GM12801 (cell line): ENCODE results near the gene USP17L18.
"Not testable (repeated sequence)": the region's sequence is repeated elsewhere in the genome, so short reads cannot be mapped to it uniquely, and the experiment has no call there.

Experiments used
- TF ChIP-seq, protein P1 (sequence below): IDR thresholded peaks from one replicate; pipeline ENCODE4 v1.5.1; 2011; ENCODE audit warnings: control low read depth; ENCODE audit not compliant: insufficient read length; ENCODE audit errors: extremely low read depth

USP17L18 gene

DNA sequence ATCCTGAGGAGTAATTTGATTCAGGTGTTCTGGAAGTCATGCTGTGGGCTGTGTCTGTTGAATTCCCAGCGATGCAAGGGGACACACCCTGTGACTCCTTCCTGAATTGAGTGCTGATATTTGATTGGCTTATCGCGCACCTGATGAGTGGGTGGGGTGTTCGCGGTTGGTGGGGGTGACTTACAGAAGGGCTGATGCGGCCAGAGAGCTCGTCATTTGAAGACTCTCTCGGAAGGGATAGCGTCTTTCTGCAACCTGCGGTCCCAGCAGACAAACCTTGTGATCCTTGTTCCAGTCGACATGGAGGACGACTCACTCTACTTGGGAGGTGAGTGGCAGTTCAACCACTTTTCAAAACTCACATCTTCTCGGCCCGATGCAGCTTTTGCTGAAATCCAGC, 4.9 kb upstream of the USP17L18 start, which contains the start of gene USP17L17:
Gene USP17L17 (plus strand): TSS at position 301 of the 400 bp plus-strand sequence. CDS start 0 bp downstream, at position 301.
- TF ChIP-seq, protein P1, sequence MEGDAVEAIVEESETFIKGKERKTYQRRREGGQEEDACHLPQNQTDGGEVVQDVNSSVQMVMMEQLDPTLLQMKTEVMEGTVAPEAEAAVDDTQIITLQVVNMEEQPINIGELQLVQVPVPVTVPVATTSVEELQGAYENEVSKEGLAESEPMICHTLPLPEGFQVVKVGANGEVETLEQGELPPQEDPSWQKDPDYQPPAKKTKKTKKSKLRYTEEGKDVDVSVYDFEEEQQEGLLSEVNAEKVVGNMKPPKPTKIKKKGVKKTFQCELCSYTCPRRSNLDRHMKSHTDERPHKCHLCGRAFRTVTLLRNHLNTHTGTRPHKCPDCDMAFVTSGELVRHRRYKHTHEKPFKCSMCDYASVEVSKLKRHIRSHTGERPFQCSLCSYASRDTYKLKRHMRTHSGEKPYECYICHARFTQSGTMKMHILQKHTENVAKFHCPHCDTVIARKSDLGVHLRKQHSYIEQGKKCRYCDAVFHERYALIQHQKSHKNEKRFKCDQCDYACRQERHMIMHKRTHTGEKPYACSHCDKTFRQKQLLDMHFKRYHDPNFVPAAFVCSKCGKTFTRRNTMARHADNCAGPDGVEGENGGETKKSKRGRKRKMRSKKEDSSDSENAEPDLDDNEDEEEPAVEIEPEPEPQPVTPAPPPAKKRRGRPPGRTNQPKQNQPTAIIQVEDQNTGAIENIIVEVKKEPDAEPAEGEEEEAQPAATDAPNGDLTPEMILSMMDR = not testable (repeated sequence)

DNA sequence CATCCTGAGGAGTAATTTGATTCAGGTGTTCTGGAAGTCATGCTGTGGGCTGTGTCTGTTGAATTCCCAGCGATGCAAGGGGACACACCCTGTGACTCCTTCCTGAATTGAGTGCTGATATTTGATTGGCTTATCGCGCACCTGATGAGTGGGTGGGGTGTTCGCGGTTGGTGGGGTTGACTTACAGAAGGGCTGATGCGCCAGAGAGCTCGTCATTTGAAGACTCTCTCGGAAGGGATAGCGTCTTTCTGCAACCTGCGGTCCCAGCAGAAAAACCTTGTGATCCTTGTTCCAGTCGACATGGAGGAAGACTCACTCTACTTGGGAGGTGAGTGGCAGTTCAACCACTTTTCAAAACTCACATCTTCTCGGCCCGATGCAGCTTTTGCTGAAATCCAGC, 4.6 kb downstream of the USP17L18 start, which contains the start of gene USP17L19:
Gene USP17L19 (plus strand): TSS at position 301 of the 400 bp plus-strand sequence. CDS start 0 bp downstream, at position 301.
- TF ChIP-seq, protein P1 = not testable (repeated sequence)

DNA sequence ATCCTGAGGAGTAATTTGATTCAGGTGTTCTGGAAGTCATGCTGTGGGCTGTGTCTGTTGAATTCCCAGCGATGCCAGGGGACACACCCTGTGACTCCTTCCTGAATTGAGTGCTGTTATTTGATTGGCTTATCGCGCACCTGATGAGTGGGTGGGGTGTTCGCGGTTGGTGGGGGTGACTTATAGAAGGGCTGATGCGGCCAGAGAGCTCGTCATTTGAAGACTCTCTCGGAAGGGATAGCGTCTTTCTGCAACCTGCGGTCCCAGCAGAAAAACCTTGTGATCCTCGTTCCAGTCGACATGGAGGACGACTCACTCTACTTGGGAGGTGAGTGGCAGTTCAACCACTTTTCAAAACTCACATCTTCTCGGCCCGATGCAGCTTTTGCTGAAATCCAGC, 9.4 kb downstream of the USP17L18 start, which contains the start of gene USP17L20:
Gene USP17L20 (plus strand): TSS at position 301 of the 400 bp plus-strand sequence. CDS start 0 bp downstream, at position 301.
- TF ChIP-seq, protein P1 = not testable (repeated sequence)

DNA sequence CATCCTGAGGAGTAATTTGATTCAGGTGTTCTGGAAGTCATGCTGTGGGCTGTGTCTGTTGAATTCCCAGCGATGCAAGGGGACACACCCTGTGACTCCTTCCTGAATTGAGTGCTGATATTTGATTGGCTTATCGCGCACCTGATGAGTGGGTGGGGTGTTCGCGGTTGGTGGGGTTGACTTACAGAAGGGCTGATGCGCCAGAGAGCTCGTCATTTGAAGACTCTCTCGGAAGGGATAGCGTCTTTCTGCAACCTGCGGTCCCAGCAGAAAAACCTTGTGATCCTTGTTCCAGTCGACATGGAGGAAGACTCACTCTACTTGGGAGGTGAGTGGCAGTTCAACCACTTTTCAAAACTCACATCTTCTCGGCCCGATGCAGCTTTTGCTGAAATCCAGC, 14.1 kb downstream of the USP17L18 start, which contains the start of gene USP17L21:
Gene USP17L21 (plus strand): TSS at position 301 of the 400 bp plus-strand sequence. CDS start 0 bp downstream, at position 301.
- TF ChIP-seq, protein P1 = not testable (repeated sequence)

DNA sequence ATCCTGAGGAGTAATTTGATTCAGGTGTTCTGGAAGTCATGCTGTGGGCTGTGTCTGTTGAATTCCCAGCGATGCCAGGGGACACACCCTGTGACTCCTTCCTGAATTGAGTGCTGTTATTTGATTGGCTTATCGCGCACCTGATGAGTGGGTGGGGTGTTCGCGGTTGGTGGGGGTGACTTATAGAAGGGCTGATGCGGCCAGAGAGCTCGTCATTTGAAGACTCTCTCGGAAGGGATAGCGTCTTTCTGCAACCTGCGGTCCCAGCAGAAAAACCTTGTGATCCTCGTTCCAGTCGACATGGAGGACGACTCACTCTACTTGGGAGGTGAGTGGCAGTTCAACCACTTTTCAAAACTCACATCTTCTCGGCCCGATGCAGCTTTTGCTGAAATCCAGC, 18.9 kb downstream of the USP17L18 start, which contains the start of gene USP17L22:
Gene USP17L22 (plus strand): TSS at position 301 of the 400 bp plus-strand sequence. CDS start 0 bp downstream, at position 301.
- TF ChIP-seq, protein P1 = not testable (repeated sequence)
